Osteocyte (in vitro differentiated cells): Measurements from ENCODE around the gene ACAP2. TPM values are rescaled to one million over a fixed set of nuclear protein-coding genes. Genes with fewer than 3 reads are reported as not detected.

Experiments used
- DNase-seq: peaks from one replicate; pipeline ENCODE4 v3.0.0; 2021; ENCODE audit warnings: mixed read lengths; ENCODE audit not compliant: unreplicated experiment; ENCODE audit errors: extremely low spot score
- H3K27ac Mint-ChIP-seq: one replicate; pipeline ENCODE4 v1.8.0; 2021; ENCODE audit warnings: mild to moderate bottlenecking, mixed read lengths; ENCODE audit not compliant: unreplicated experiment
- H3K27me3 Mint-ChIP-seq: one replicate; pipeline ENCODE4 v1.8.0; 2021; ENCODE audit warnings: mixed read lengths; ENCODE audit not compliant: unreplicated experiment
- H3K36me3 Mint-ChIP-seq: one replicate; pipeline ENCODE4 v1.8.0; 2021; ENCODE audit warnings: mixed read lengths; ENCODE audit not compliant: unreplicated experiment
- H3K4me1 Mint-ChIP-seq: one replicate; pipeline ENCODE4 v1.8.0; 2021; ENCODE audit warnings: mixed read lengths; ENCODE audit not compliant: unreplicated experiment
- H3K4me3 Mint-ChIP-seq: one replicate; pipeline ENCODE4 v1.8.0; 2021; ENCODE audit warnings: mild to moderate bottlenecking, moderate library complexity, mixed read lengths; ENCODE audit not compliant: unreplicated experiment
- H3K9me3 Mint-ChIP-seq: one replicate; pipeline ENCODE4 v1.8.0; 2021; ENCODE audit warnings: mixed read lengths; ENCODE audit not compliant: unreplicated experiment
- CTCF ChIP-seq: fragments of 200-600 bp; sonication (generic); IDR thresholded peaks from 2 replicates; pipeline ENCODE4 v1.5.0; 2021; ENCODE audit warnings: antibody characterized with exemption, mild to moderate bottlenecking, moderate library complexity
- total RNA-seq: library from RNA; stranded (reverse); gene quantifications from 2 replicates; pipeline ENCODE4 v1.2.1, GENCODE V29; 2021

Gene ACAP2
- total RNA-seq, 1 donor from 2014 or later = 55.1 TPM

- Mint-ChIP-seq H3K4me3 (no peak overlapping the region), H3K4me1 (peaks cover 1% of the 10 kb centered on the region), H3K27ac (no peak overlapping the region), H3K36me3 (peaks cover 9% of the 10 kb centered on the region), H3K27me3 (no peaks in the 10 kb centered on the region), H3K9me3 (no peaks in the 10 kb centered on the region)
- TF ChIP-seq CTCF = no peak
- peak; percentile 59 for DNase-seq
These were observed 197.3 kb downstream of the ACAP2 start for GRCh38 chr3:195245531-195245951.

GRCh38 chr3:195241592-195242355 lies 201.0 kb downstream of the ACAP2 start:
- no peak overlapping the region for H3K27ac Mint-ChIP-seq
- H3K36me3 Mint-ChIP-seq = peaks cover 10% of the 10 kb centered on the region
- H3K4me1 Mint-ChIP-seq = peaks cover 8% of the 10 kb centered on the region
- H3K27me3 Mint-ChIP-seq = no peaks in the 10 kb centered on the region
- no peaks in the 10 kb centered on the region for H3K9me3 Mint-ChIP-seq
- TF ChIP-seq CTCF = no peak
- peak; percentile 65 for DNase-seq
- no peak overlapping the region for H3K4me3 Mint-ChIP-seq

GRCh38 chr3:195240939-195241338 lies 201.9 kb downstream of the ACAP2 start:
- no peaks in the 10 kb centered on the region for H3K9me3 Mint-ChIP-seq
- no peaks in the 10 kb centered on the region for H3K27me3 Mint-ChIP-seq
- H3K4me3 Mint-ChIP-seq = no peak overlapping the region
- DNase-seq = no peak
- H3K27ac Mint-ChIP-seq = no peak overlapping the region
- H3K36me3 Mint-ChIP-seq = peaks cover 8% of the 10 kb centered on the region
- H3K4me1 Mint-ChIP-seq = peaks cover 8% of the 10 kb centered on the region
- TF ChIP-seq CTCF = no peak

GRCh38 chr3:195240171-195240701 lies 202.6 kb downstream of the ACAP2 start:
- no peak for TF ChIP-seq CTCF
- Mint-ChIP-seq H3K36me3 (peaks cover 10% of the 10 kb centered on the region), H3K4me1 (peaks cover 8% of the 10 kb centered on the region), H3K9me3 (peaks cover 4% of the 10 kb centered on the region), H3K4me3 (no peak overlapping the region), H3K27me3 (no peaks in the 10 kb centered on the region), H3K27ac (no peak overlapping the region)
- DNase-seq = peak; percentile 59

- no peak for DNase-seq
- H3K4me1 Mint-ChIP-seq = peaks cover 8% of the 10 kb centered on the region
- H3K36me3 Mint-ChIP-seq = peaks cover 14% of the 10 kb centered on the region
- no peaks in the 10 kb centered on the region for H3K27me3 Mint-ChIP-seq
- no peak overlapping the region for H3K4me3 Mint-ChIP-seq
- H3K27ac Mint-ChIP-seq = no peak overlapping the region
- TF ChIP-seq CTCF = no peak
- peaks cover 11% of the 10 kb centered on the region for H3K9me3 Mint-ChIP-seq
These were observed 203.7 kb downstream of the ACAP2 start for GRCh38 chr3:195239121-195239520.
